Stimulated activated CD4-positive, alpha-beta T cell treated with anti-CD3 and anti-CD28 coated beads, Interleukin-4, amount 100 ng/mL, for 4 hours (primary cell): ENCODE data around the gene TCF7L2.

Experiments used
- DNase-seq, 2 experiments: peaks; one replicate each; pipeline ENCODE4 v3.0.0-alpha.2; 2020

TCF7L2 gene

DNA sequence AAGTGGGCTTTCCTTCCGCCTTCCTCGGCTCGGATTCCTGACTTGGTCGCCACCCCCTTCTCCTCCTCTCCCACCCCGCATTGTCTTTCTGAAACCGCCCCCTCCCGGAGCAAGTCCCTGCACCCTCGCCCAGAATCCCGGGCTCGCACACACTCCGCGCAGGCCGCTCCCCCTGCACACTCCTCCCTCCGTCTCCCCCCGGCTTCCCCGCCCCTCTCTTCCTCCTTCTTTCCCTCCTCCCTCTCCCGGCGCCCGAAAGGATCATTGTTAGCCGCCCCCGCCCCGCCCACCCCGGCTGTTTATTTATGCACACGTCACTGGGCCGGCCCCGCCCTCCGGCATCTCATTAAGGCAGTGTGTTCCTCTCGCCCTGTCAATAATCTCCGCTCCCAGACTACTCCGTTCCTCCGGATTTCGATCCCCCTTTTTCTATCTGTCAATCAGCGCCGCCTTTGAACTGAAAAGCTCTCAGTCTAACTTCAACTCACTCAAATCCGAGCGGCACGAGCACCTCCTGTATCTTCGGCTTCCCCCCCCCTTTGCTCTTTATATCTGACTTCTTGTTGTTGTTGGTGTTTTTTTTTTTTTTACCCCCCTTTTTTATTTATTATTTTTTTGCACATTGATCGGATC, at the start of gene TCF7L2:
TCF7L2 (plus strand) TSS at position 373 of the 633 bp plus-strand sequence. CDS start 510 bp downstream, outside the sequence.
- peak; percentile 42 to 61 for DNase-seq

- DNase-seq: no peak
Observed at GRCh38 chr10:112902730-112903129, 47.3 kb upstream of the TCF7L2 start.

DNA sequence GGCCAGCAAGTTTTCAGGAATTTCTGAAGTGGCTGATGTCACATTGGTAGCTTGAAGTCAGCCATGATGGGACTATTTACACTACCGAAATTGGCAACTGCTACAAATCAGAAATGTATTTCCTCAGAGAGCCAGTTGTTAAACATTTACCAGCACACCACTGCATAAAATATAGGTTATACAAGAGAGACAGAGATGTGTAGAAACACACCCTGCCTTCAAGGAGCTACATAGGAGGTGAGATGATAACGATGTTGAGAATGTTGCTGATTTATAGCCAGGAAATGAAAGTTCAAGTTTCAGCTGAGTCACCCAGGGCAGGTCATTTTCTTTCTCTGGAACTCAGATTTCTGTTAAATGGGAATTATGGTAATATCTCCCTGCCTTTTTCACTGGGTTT, 46.0 kb upstream of the TCF7L2 start:
- DNase-seq: no peak

DNA sequence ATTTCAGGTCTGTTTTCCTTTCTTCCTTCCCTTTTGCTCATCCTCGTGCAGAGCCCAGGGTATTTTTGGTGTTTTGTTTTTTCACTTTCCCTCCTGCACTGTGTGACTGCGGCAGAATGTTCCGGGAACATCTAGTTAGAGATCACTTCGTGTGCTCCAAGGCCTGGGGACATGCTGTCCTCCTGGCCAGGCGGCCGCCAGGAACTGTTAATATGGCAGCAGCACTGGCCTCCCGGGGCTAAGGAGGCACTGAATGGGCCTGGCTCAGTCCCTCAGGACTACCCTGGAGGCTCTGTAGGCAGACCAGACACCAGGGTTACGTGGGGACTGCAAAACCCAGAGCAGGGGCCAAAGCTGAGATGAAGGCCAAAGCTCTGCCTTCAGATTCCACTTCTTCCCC, 43.1 kb upstream of the TCF7L2 start:
- DNase-seq: no peak

GRCh38 chr10:112907893-112908292, 42.2 kb upstream of the TCF7L2 start:
- DNase-seq: no peak

GRCh38 chr10:112911206-112911605, 38.8 kb upstream of the TCF7L2 start:
- no peak for DNase-seq

- DNase-seq: no peak
Observed at GRCh38 chr10:112912410-112912928, 37.6 kb upstream of the TCF7L2 start.

DNA sequence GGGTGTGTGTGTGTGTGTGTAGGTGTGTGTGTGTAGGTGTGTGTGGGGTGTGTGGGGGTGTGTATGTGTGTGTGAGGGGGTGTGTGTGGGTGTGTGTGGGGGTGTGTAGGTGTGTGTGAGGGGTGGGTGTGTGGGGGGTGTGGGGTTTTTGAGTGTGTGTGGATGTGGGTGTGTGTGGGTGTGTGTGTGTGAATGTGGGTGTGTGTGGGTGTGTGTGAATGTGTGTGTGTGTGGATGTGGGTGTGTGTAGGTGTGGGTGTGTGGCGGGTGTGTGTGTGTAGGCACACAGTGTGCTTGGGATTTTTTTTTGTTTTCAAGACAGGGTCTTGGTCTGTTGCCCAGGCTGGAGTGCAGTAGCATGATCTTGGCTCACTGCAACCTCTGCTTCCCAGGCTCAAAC, 36.8 kb upstream of the TCF7L2 start:
- no peak for DNase-seq

DNA sequence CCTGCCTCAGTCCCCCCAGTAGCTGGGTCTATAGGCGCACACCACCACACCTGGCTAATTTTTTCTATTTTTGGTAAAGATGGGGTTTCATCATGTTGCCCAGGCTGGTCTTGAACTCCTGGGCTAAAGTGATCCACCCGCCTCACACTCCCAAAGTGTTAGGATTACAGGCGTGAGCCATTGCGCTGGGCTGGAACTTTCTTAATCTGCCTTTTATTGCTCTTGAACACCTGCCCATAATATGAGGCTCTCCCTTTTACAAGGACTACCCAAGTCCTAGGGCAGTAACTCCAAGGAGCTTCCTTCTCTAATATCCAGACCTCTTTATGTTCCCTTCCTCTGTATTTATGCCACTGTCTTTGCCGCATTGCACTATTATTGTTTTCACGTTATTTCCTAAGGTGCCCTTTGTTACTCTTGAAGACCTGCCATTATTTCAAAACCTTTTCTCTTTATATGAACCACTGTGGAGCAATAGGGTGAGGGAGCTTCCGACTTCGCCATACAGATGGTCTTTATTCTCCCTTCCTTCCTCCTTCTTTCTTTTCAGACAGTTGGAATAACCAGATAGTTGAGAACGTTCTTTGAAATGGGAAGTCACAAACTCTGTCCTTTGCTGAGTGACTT, 36.3 kb upstream of the TCF7L2 start:
- no peak for DNase-seq

DNA sequence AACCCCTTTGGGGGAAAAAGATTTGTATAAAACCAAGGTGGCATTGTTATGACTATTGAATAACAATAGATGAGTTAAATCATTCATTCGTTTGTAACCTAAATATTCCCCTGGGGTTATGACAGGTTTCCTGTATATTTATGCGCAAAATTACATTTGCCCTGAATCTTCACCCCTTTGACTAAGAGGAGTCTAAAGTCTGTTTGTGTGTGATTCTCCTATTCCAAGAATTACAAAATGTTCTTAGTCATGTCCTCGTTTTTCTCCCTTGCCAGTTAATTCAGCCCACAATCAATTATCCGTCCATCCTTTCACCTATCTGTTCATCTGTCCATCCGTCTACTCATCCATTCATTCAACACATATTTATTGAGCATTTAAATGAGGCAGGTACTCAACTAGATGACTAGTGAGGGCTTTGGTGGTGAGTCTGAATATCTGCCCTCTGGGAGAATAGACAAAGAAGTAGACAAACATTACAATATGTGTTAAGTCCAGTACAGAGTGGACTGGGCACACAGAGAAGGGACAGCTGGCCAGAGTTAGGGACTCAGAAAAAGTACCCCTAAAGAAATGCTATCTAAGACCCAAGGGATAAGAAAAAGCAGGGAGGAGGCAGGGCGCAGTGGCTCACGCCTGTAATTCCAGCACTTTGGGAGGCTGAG, 35.6 kb upstream of the TCF7L2 start:
- no peak for DNase-seq

- no peak for DNase-seq
Observed at GRCh38 chr10:112915590-112916572, 34.2 kb upstream of the TCF7L2 start.

GRCh38 chr10:112917681-112918080, 32.4 kb upstream of the TCF7L2 start:
- no peak for DNase-seq

DNA sequence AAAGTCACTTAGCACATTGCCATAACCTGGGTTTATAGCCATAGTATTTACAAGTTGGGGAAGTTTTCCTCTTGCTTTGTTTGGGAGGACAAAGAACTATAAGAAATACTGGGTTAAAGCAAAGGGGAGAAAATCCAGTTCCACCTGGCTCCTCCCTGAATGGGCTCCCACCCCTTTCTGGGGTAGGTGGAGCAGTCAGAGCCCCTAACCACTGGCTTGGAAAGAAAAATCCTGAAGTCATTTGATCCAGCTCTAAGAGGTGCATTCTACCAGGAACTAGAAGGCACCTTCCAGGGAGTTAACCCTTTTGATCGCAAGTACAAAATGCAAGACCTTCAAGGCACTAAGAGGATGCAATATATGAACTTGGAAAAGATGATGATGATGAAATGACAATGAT, 31.3 kb upstream of the TCF7L2 start:
- DNase-seq: no peak

DNA sequence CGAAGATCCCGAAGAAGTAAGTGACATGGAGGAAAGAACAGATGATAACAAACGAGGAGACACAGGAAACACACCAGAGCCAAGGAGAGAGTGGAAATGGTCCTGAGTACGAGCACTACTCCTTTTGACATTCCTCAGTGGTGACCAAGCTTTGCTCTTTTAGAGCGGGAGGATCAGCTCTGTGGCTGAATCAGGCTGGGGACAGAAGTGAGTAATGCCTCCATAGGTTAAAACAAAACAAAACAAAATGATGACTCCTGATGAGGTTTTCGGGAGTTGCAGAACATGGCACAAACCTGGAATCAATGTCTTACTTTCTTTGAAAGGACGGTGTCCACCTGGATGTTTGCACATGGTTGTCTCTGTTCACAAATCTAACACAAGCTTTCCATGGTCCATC, 30.3 kb upstream of the TCF7L2 start:
- no peak for DNase-seq

GRCh38 chr10:112926906-112927688, 22.9 kb upstream of the TCF7L2 start:
- DNase-seq: no peak

DNA sequence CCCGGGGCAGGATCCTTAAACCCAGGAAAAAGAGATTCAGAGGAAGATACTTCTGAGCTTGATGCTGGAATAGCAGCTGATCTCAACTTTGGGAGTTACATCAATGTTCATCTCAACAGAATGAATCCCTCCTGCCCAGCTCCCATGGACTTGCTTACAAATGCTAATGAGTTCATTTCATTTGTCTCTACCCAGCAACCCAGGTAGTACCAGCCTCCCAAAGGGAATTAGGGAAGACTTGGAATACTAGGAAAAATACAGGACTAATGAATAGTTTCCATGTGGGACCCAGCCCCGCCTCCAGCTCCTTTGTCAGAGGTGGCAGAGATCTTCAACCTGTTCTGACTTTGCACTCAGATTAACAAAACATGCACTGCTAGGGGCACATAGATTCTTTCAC, 22.1 kb upstream of the TCF7L2 start:
- DNase-seq: no peak

GRCh38 chr10:112932658-112933057, 17.4 kb upstream of the TCF7L2 start:
- no peak for DNase-seq

- no peak for DNase-seq
Observed at GRCh38 chr10:112934193-112934592, 15.9 kb upstream of the TCF7L2 start.

- no peak for DNase-seq
Observed at GRCh38 chr10:112938808-112939482, 11.1 kb upstream of the TCF7L2 start.

DNA sequence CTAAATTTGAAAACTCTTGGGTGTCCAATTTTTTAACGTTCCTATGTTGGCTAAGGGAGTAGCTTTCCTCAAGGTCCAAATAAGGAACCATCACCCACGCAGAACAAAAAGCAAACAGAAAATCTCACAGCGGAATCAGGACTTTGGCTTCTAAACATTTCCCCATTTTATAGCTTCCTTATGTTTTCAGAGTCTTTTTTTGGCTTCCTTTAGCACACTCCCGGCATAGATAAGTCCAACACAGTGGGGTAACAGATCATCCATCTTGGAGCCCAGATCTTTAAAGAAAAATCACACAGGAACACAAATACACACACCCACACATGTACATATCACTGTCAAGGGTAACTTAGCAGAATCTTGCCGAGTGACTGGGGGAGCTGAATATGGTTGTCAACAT, 4.2 kb upstream of the TCF7L2 start:
- DNase-seq: no peak

GRCh38 chr10:112946649-112947048, 3.4 kb upstream of the TCF7L2 start:
- DNase-seq: no peak
